Thoracic aorta (tissue), 2 donors: Measurements from ENCODE around the gene SLC25A29. TPM values are rescaled to one million over a fixed set of nuclear protein-coding genes. Genes with fewer than 3 reads are reported as not detected.
A peak's percentile ranks its signal among the peaks of the same experiment; 100 is the strongest.

Experiments used
- ATAC-seq: fragments of 150-250 bp; one replicate; pipeline ENCODE4 v1.8.0; 2017; ENCODE audit warnings: low read depth; ENCODE audit not compliant: insufficient number of reproducible peaks, low FRiP score
- DNase-seq: peaks from one replicate; pipeline ENCODE4 v3.0.0-alpha.2; 2020; ENCODE audit warnings: low spot score
- H3K27ac ChIP-seq, 2 donors: fragments of 200-600 bp; sonication (generic); 1 replicate in 1 of 2; 2 replicates in 1 of 2; pipeline ENCODE4 v1.5.1; 2016; ENCODE audit warnings: mild to moderate bottlenecking in 2 of 2, moderate library complexity in 2 of 2
- H3K27me3 ChIP-seq: fragments of 200-600 bp; sonication (generic); replicated peaks from 2 replicates; pipeline ENCODE4 v1.6.0; 2016; ENCODE audit warnings: mild to moderate bottlenecking; ENCODE audit not compliant: insufficient read depth
- H3K36me3 ChIP-seq: fragments of 200-600 bp; sonication (generic); one replicate; pipeline ENCODE4 v1.5.1; 2016
- H3K4me1 ChIP-seq, 2 donors: fragments of 200-600 bp; sonication (generic); 1 replicate in 1 of 2; 2 replicates in 1 of 2; pipeline versions ENCODE4 v1.5.1 to v1.6.0; 2016; ENCODE audit warnings: low read depth in 2 of 2, mild to moderate bottlenecking in 1 of 2; ENCODE audit not compliant: control insufficient read depth in 1 of 2
- H3K4me3 ChIP-seq: fragments of 200-600 bp; sonication (generic); 2 replicates; pipeline ENCODE4 v1.5.1; 2016; ENCODE audit warnings: mild to moderate bottlenecking
- H3K9me3 ChIP-seq: fragments of 200-600 bp; sonication (generic); 2 replicates; pipeline ENCODE4 v1.5.1; 2016
- CTCF ChIP-seq: fragments of 200-600 bp; sonication (generic); IDR thresholded peaks from one replicate; pipeline ENCODE4 v1.5.1; 2019; ENCODE audit warnings: antibody characterized with exemption
- total RNA-seq, 2 donors: library from RNA; depleted of rRNA; stranded (reverse); fragments of >200 nt; gene quantifications; one replicate each; pipeline versions ENCODE4 v1.1.0 to v1.2.3, GENCODE V29; 2016

SLC25A29 gene
- total RNA-seq = 10 to 100 TPM; 54.2 to 80.6 TPM

- ATAC-seq = peak; percentile 88
- Histone ChIP-seq H3K27me3 (no peaks in the 10 kb centered on the region), H3K9me3 (no peaks in the 10 kb centered on the region), H3K4me3 (peak within 1 kb of the TSS; percentile 93), H3K4me1 (peaks cover 0 to 23% of the 10 kb centered on the region in 2 donors), H3K27ac (peak within 1 kb of the TSS; percentile 70 to 78), H3K36me3 (no peaks in the 10 kb centered on the region)
- DNase-seq = peak; percentile 61
- no peak for TF ChIP-seq CTCF
These were observed at the start of gene SLC25A29 for GRCh38 chr14:100306101-100306997. Gene SLC25A29 (minus strand): TSS chr14:100306444. CDS start chr14:100306232, 212 bp downstream.

GRCh38 chr14:100350986-100351385 is 44.7 kb upstream of the SLC25A29 start:
- no peak overlapping the region for H3K27ac ChIP-seq
- H3K27me3 ChIP-seq = no peaks in the 10 kb centered on the region
- H3K4me1 ChIP-seq = no peaks in the 10 kb centered on the region
- H3K4me3 ChIP-seq = no peak overlapping the region
- no peak for TF ChIP-seq CTCF
- peaks cover 31% of the 10 kb centered on the region for H3K36me3 ChIP-seq
- no peaks in the 10 kb centered on the region for H3K9me3 ChIP-seq
- DNase-seq (no peak), ATAC-seq (no peak)

- no peak for TF ChIP-seq CTCF
- ATAC-seq (no peak), DNase-seq (no peak)
- Histone ChIP-seq H3K9me3 (no peaks in the 10 kb centered on the region), H3K4me3 (no peak overlapping the region), H3K4me1 (no peaks in the 10 kb centered on the region), H3K27ac (no peak overlapping the region), H3K36me3 (peaks cover 29% of the 10 kb centered on the region), H3K27me3 (no peaks in the 10 kb centered on the region)
These were observed 44.2 kb upstream of the SLC25A29 start for GRCh38 chr14:100350276-100350926.

GRCh38 chr14:100348784-100349685 is 42.8 kb upstream of the SLC25A29 start:
- H3K27ac ChIP-seq = no peak overlapping the region
- H3K4me1 ChIP-seq = no peaks in the 10 kb centered on the region
- ATAC-seq (no peak), DNase-seq (no peak)
- H3K27me3 ChIP-seq = no peaks in the 10 kb centered on the region
- no peak overlapping the region for H3K4me3 ChIP-seq
- no peak for TF ChIP-seq CTCF
- peaks cover 28% of the 10 kb centered on the region for H3K36me3 ChIP-seq
- no peaks in the 10 kb centered on the region for H3K9me3 ChIP-seq
